ENCODE results near the gene PGM1. TPM values are rescaled to one million over a fixed set of nuclear protein-coding genes. Genes with fewer than 3 reads are reported as not detected.

Gene PGM1
- total and polyA plus RNA-seq, 2 of the 13 experiments (the other 11 are each of a cell fraction or from before 2014, with no cell fraction given) = 51.6 to 105 TPM

GRCh38 chr1:63563745-63564144, 29.5 kb upstream of the PGM1 start:
- no peak overlapping the region for H2AFZ ChIP-seq (ENCODE audit: low read length)
- in situ Hi-C loops (cut with HindIII; ENCODE audit: extremely low pct_ligation_motif_present, low pct_unique_long_range_greater_than_20kb) = no loop called here
- no peak for ATAC-seq
- no TSS peak for BruUV-seq (replicated peaks)
- no peak for FAIRE-seq
- no peaks in the 10 kb centered on the region for H4K20me1 ChIP-seq (ENCODE audit: insufficient read depth, low read length)
- no peaks in the 10 kb centered on the region for H3K27me3 ChIP-seq (ENCODE audit: control insufficient read depth in 1 of 2, insufficient read depth in 2 of 2, low read length in 2 of 2)
- no peaks in the 10 kb centered on the region for H3K36me3 ChIP-seq (replicated peaks in 1 of 2; ENCODE audit: control insufficient read depth in 1 of 2, insufficient read depth in 2 of 2, low read length in 2 of 2)
- no peak overlapping the region for H3K4me2 ChIP-seq (ENCODE audit: low read depth, low read length)
- H3K79me2 ChIP-seq (ENCODE audit: insufficient read depth, low read length) = no peaks in the 10 kb centered on the region
- TF ChIP-seq ZKSCAN5 (CRISPR knock-in tag; IDR thresholded peaks at IDR 0.05) = no peak
- H3K4me1 ChIP-seq (ENCODE audit: insufficient read depth, low read length) = no peaks in the 10 kb centered on the region
- ChIA-PET POLR2A (no interaction called here), CTCF (ENCODE audit: low intra/inter-chr PET ratio, low total read pairs) (no interaction called here)
- intact Hi-C loops (cut with micrococcal nuclease; ENCODE audit: unreplicated experiment) = no loop called here
- H3K9ac ChIP-seq (ENCODE audit: insufficient read depth, low read depth, low read length) = no peak overlapping the region
- H3K9me3 ChIP-seq (ENCODE audit: low read length) = no peaks in the 10 kb centered on the region
- no peak for DNase-seq (ENCODE audit: low spot score)
- H3K27ac ChIP-seq (ENCODE audit: extremely low read length, insufficient read depth, low read length) = no peak overlapping the region
- no peak overlapping the region for H3K4me3 ChIP-seq (replicated peaks in 1 of 3; ENCODE audit: insufficient read depth in 1 of 3, low read depth in 2 of 3, low read length in 3 of 3)

GRCh38 chr1:63569068-63569467, 24.1 kb upstream of the PGM1 start:
- BruUV-seq (replicated peaks) = no TSS peak
- POLR2A ChIA-PET = no interaction called here
- Histone ChIP-seq H2AFZ (ENCODE audit: low read length) (no peak overlapping the region), H3K9me3 (ENCODE audit: low read length) (no peaks in the 10 kb centered on the region), H3K4me2 (ENCODE audit: low read depth, low read length) (no peak overlapping the region), H3K9ac (ENCODE audit: insufficient read depth, low read depth, low read length) (no peak overlapping the region), H3K27ac (ENCODE audit: extremely low read length, insufficient read depth, low read length) (no peak overlapping the region), H3K4me3 (replicated peaks in 1 of 3; ENCODE audit: insufficient read depth in 1 of 3, low read depth in 2 of 3, low read length in 3 of 3) (no peak overlapping the region), H3K4me1 (ENCODE audit: insufficient read depth, low read length) (no peaks in the 10 kb centered on the region), H3K79me2 (ENCODE audit: insufficient read depth, low read length) (no peaks in the 10 kb centered on the region), H3K27me3 (ENCODE audit: control insufficient read depth in 1 of 2, insufficient read depth in 2 of 2, low read length in 2 of 2) (no peaks in the 10 kb centered on the region), H4K20me1 (ENCODE audit: insufficient read depth, low read length) (no peaks in the 10 kb centered on the region), H3K36me3 (replicated peaks in 1 of 2; ENCODE audit: control insufficient read depth in 1 of 2, insufficient read depth in 2 of 2, low read length in 2 of 2) (no peaks in the 10 kb centered on the region)
- TF ChIP-seq ZNF543 (CRISPR knock-in tag; IDR thresholded peaks at IDR 0.05) = no peak
- in situ Hi-C loops (cut with HindIII; ENCODE audit: extremely low pct_ligation_motif_present, low pct_unique_long_range_greater_than_20kb) (no loop called here), intact Hi-C loops (cut with micrococcal nuclease; ENCODE audit: unreplicated experiment) (no loop called here)
- 87% methylated on average over 4 of the region's 4 CpGs for WGBS (ENCODE audit: low lambda C conversion rate)
- no peak for FAIRE-seq
- DNase-seq (ENCODE audit: low spot score) = no peak
- no peak for ATAC-seq
- CTCF ChIA-PET (ENCODE audit: low intra/inter-chr PET ratio, low total read pairs) = no interaction called here

GRCh38 chr1:63569640-63570316, 23.4 kb upstream of the PGM1 start:
- Histone ChIP-seq H3K79me2 (ENCODE audit: insufficient read depth, low read length) (no peaks in the 10 kb centered on the region), H3K4me2 (ENCODE audit: low read depth, low read length) (no peak overlapping the region), H4K20me1 (ENCODE audit: insufficient read depth, low read length) (no peaks in the 10 kb centered on the region), H3K36me3 (replicated peaks in 1 of 2; ENCODE audit: control insufficient read depth in 1 of 2, insufficient read depth in 2 of 2, low read length in 2 of 2) (no peaks in the 10 kb centered on the region), H3K4me3 (replicated peaks in 1 of 3; ENCODE audit: insufficient read depth in 1 of 3, low read depth in 2 of 3, low read length in 3 of 3) (no peak overlapping the region), H2AFZ (ENCODE audit: low read length) (no peak overlapping the region), H3K27me3 (ENCODE audit: control insufficient read depth in 1 of 2, insufficient read depth in 2 of 2, low read length in 2 of 2) (no peaks in the 10 kb centered on the region), H3K27ac (ENCODE audit: extremely low read length, insufficient read depth, low read length) (no peak overlapping the region), H3K9ac (ENCODE audit: insufficient read depth, low read depth, low read length) (no peak overlapping the region), H3K9me3 (ENCODE audit: low read length) (no peaks in the 10 kb centered on the region), H3K4me1 (ENCODE audit: insufficient read depth, low read length) (no peaks in the 10 kb centered on the region)
- ATAC-seq (no peak), DNase-seq (ENCODE audit: low spot score) (no peak), FAIRE-seq (no peak)
- BruUV-seq (replicated peaks) = no TSS peak
- CTCF ChIA-PET (ENCODE audit: low intra/inter-chr PET ratio, low total read pairs) = no interaction called here
- in situ Hi-C loops (cut with HindIII; ENCODE audit: extremely low pct_ligation_motif_present, low pct_unique_long_range_greater_than_20kb) = no loop called here
- intact Hi-C loops (cut with micrococcal nuclease; ENCODE audit: unreplicated experiment) = no loop called here
- 74% methylated on average over 3 of the region's 3 CpGs for WGBS (ENCODE audit: low lambda C conversion rate)
- POLR2A ChIA-PET = no interaction called here
- no peak for TF ChIP-seq PCBP1 (IDR thresholded peaks at IDR 0.05; ENCODE audit: borderline replicate concordance, low read depth, low read length)
- no peak for TF ChIP-seq ZNF468 (CRISPR knock-in tag; IDR thresholded peaks at IDR 0.05)
- TF ChIP-seq ZNF546 (CRISPR knock-in tag; conservative IDR thresholded peaks at IDR 0.05) = no peak
- no peak for TF ChIP-seq ZNF672 (CRISPR knock-in tag; IDR thresholded peaks at IDR 0.05)
- TF ChIP-seq GATA4 (IDR thresholded peaks at IDR 0.05; ENCODE audit: borderline replicate concordance, low read depth) = no peak
- no peak for TF ChIP-seq ATF4 (CRISPR knock-in tag; IDR thresholded peaks at IDR 0.05)

Measured in HepG2 (cell line).